Vagina (tissue), 2 donors: ENCODE measurements around the gene SHC3.

Experiments
- CTCF ChIP-seq, 3 experiments: fragments of 450-650 bp in 2 of 3; fragments of 200-600 bp in 1 of 3; sonication (generic) in 1 of 3; IDR thresholded peaks; one replicate each; pipeline ENCODE4 v1.5.1; 2017 to 2019; ENCODE audit warnings: antibody characterized with exemption in 3 of 3, mild to moderate bottlenecking in 2 of 3, moderate library complexity in 2 of 3
- POLR2A ChIP-seq, 2 donors: fragments of 450-650 bp; IDR thresholded peaks; one replicate each; pipeline ENCODE4 v1.6.1; 2017; ENCODE audit warnings: antibody characterized with exemption in 2 of 2, mild to moderate bottlenecking in 2 of 2, moderate library complexity in 2 of 2
- POLR2AphosphoS5 ChIP-seq, 2 donors: sonication (generic); formaldehyde crosslinking; IDR thresholded peaks; one replicate each; pipeline ENCODE4 v1.9.0; 2017; ENCODE audit warnings: antibody characterized with exemption in 2 of 2, mild to moderate bottlenecking in 2 of 2, low read depth in 1 of 2; ENCODE audit not compliant: insufficient read depth in 1 of 2

- TF ChIP-seq CTCF (IDR thresholded peaks at IDR 0.05) (no peak), POLR2A (IDR thresholded peaks at IDR 0.05) (no peak), POLR2AphosphoS5 (IDR thresholded peaks at IDR 0.05; ENCODE audit: insufficient read depth in 1 of 2, low read depth in 1 of 2) (no peak)
These were observed 8.9 kb upstream of the SHC3 start for GRCh38 chr9:89187541-89187940.
